ENCODE measurements around the gene CDK5R2.

- TF ChIP-seq CTCF (IDR thresholded peaks at IDR 0.05; ENCODE audit: borderline replicate concordance, extremely low read depth, low read length, poor library complexity, severe bottlenecking) (no peak), EZH2 (IDR thresholded peaks at IDR 0.05; ENCODE audit: borderline replicate concordance, low read depth, low read length, severe bottlenecking) (no peak)
Observed at GRCh38 chr2:219009294-219009693, 49.8 kb downstream of the CDK5R2 start.
